Measurements from ENCODE around the gene PDE4B. TPM values are rescaled to one million over a fixed set of nuclear protein-coding genes. Genes with fewer than 3 reads are reported as not detected.

The PDE4B gene
- total RNA-seq, 1 experiment from 2014 or later, result 1.4 TPM

DNA sequence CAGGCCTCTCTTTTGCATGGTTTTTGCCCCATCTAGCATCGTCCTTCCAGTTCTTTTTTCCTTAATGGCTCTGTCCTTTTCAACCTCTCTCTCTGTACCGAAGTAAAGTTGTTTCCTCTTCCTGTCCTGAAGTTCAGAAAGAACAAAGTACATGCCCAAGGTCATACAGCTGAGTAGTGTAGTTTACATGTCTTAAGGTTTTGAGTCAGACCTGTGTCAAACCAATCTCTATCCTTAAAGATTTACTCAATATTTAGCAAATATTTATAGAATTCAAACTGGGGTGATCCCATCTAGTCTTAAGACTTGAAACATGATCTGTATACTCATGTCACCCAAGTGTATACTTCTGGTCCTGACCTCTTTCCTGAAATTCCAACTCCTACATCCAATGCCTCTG, 622.6 kb downstream of the PDE4B start:
- no peak overlapping the region for H3K27ac ChIP-seq (ENCODE audit: low read length)
- ChIA-PET POLR2A (ENCODE audit: unreplicated experiment) (no interaction called here), CTCF (interaction anchor here (1.1 kb wide), 1 partner anchor 21 kb away, joined by 8 read pairs; no protein-coding TSS in a partner anchor)
- no peak overlapping the region for H3K4me2 ChIP-seq (ENCODE audit: low read length)
- TF ChIP-seq, protein P1, sequence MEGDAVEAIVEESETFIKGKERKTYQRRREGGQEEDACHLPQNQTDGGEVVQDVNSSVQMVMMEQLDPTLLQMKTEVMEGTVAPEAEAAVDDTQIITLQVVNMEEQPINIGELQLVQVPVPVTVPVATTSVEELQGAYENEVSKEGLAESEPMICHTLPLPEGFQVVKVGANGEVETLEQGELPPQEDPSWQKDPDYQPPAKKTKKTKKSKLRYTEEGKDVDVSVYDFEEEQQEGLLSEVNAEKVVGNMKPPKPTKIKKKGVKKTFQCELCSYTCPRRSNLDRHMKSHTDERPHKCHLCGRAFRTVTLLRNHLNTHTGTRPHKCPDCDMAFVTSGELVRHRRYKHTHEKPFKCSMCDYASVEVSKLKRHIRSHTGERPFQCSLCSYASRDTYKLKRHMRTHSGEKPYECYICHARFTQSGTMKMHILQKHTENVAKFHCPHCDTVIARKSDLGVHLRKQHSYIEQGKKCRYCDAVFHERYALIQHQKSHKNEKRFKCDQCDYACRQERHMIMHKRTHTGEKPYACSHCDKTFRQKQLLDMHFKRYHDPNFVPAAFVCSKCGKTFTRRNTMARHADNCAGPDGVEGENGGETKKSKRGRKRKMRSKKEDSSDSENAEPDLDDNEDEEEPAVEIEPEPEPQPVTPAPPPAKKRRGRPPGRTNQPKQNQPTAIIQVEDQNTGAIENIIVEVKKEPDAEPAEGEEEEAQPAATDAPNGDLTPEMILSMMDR (conservative IDR thresholded peaks at IDR 0.05; ENCODE audit: low read depth, low read length), result no peak
- TF ChIP-seq EZH2phosphoT487 (IDR thresholded peaks at IDR 0.05; ENCODE audit: borderline replicate concordance, low read length), result no peak
- no peak for TF ChIP-seq EZH2 (IDR thresholded peaks at IDR 0.05; ENCODE audit: low read length, unreplicated experiment)
- ATAC-seq (no peak), DNase-seq (no peak)
- no TSS peak for BruUV-seq (replicated peaks)
- no peaks in the 10 kb centered on the region for H3F3A ChIP-seq (ENCODE audit: low read length, unreplicated experiment)
- H3K4me1 ChIP-seq (ENCODE audit: insufficient read depth, low read length), result no peaks in the 10 kb centered on the region
- no peaks in the 10 kb centered on the region for H3K9me3 ChIP-seq (ENCODE audit: low read length)
- H3K9ac ChIP-seq (ENCODE audit: low read length), result no peak overlapping the region
- no peaks in the 10 kb centered on the region for H3K27me3 ChIP-seq (ENCODE audit: low read length)
- H2AFZ ChIP-seq (ENCODE audit: low read length), result no peak overlapping the region
- no peak overlapping the region for H3K4me3 ChIP-seq (ENCODE audit: low read length)
- no peaks in the 10 kb centered on the region for H4K20me1 ChIP-seq (ENCODE audit: low read length)
- intact Hi-C loops (cut with micrococcal nuclease), result no loop called here
- no peaks in the 10 kb centered on the region for H3K36me3 ChIP-seq (ENCODE audit: low read depth, low read length)
- no peaks in the 10 kb centered on the region for H3K79me2 ChIP-seq (ENCODE audit: low read length)
- H3K9me2 ChIP-seq (replicated peaks; ENCODE audit: low read length), result no peaks in the 10 kb centered on the region

DNA sequence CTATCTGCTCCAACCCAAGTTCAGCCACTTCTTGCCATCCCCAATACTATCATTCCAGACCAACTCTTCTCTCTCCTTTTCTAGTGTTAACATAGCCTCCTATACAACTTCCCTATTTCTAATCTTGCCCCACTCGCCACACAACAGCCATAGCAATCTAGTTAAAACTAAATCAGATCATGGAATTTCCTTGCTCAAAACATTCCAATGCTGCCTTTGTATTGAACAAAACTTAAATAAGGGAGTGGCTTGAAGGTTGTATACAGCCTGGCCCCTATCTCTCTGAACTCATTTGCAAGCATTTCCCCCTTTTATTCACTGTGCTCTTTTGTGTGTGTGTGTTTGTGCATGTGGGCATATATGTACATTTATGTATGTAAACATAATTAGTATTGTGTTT, 623.2 kb downstream of the PDE4B start:
- ChIA-PET CTCF (no interaction called here), POLR2A (ENCODE audit: unreplicated experiment) (no interaction called here)
- Histone ChIP-seq H3K27me3 (ENCODE audit: low read length) (no peaks in the 10 kb centered on the region), H3K9me2 (replicated peaks; ENCODE audit: low read length) (no peaks in the 10 kb centered on the region), H3F3A (ENCODE audit: low read length, unreplicated experiment) (no peaks in the 10 kb centered on the region), H3K27ac (ENCODE audit: low read length) (no peak overlapping the region), H3K9me3 (ENCODE audit: low read length) (no peaks in the 10 kb centered on the region), H2AFZ (ENCODE audit: low read length) (no peak overlapping the region), H4K20me1 (ENCODE audit: low read length) (no peaks in the 10 kb centered on the region), H3K79me2 (ENCODE audit: low read length) (no peaks in the 10 kb centered on the region), H3K9ac (ENCODE audit: low read length) (no peak overlapping the region), H3K36me3 (ENCODE audit: low read depth, low read length) (no peaks in the 10 kb centered on the region), H3K4me3 (ENCODE audit: low read length) (no peak overlapping the region), H3K4me1 (ENCODE audit: insufficient read depth, low read length) (no peaks in the 10 kb centered on the region), H3K4me2 (ENCODE audit: low read length) (no peak overlapping the region)
- DNase-seq (no peak), ATAC-seq (no peak)
- intact Hi-C loops (cut with micrococcal nuclease), result no loop called here
- no TSS peak for BruUV-seq (replicated peaks)
- TF ChIP-seq, protein P1 (conservative IDR thresholded peaks at IDR 0.05; ENCODE audit: low read depth, low read length), result no peak
- TF ChIP-seq EZH2phosphoT487 (IDR thresholded peaks at IDR 0.05; ENCODE audit: borderline replicate concordance, low read length), result no peak
- TF ChIP-seq EZH2 (IDR thresholded peaks at IDR 0.05; ENCODE audit: low read length, unreplicated experiment), result no peak

- TF ChIP-seq, protein P1 (conservative IDR thresholded peaks at IDR 0.05; ENCODE audit: low read depth, low read length), result no peak
- no peak for TF ChIP-seq EZH2phosphoT487 (IDR thresholded peaks at IDR 0.05; ENCODE audit: borderline replicate concordance, low read length)
- TF ChIP-seq EZH2 (IDR thresholded peaks at IDR 0.05; ENCODE audit: low read length, unreplicated experiment), result no peak
- Histone ChIP-seq H3K9ac (ENCODE audit: low read length) (no peak overlapping the region), H3K79me2 (ENCODE audit: low read length) (no peaks in the 10 kb centered on the region), H3K4me1 (ENCODE audit: insufficient read depth, low read length) (no peaks in the 10 kb centered on the region), H3K9me3 (ENCODE audit: low read length) (no peaks in the 10 kb centered on the region), H3K4me3 (ENCODE audit: low read length) (no peak overlapping the region), H3K9me2 (replicated peaks; ENCODE audit: low read length) (no peaks in the 10 kb centered on the region), H3K27me3 (ENCODE audit: low read length) (no peaks in the 10 kb centered on the region), H3K4me2 (ENCODE audit: low read length) (no peak overlapping the region), H2AFZ (ENCODE audit: low read length) (no peak overlapping the region), H3K36me3 (ENCODE audit: low read depth, low read length) (no peaks in the 10 kb centered on the region), H4K20me1 (ENCODE audit: low read length) (no peaks in the 10 kb centered on the region), H3K27ac (ENCODE audit: low read length) (no peak overlapping the region), H3F3A (ENCODE audit: low read length, unreplicated experiment) (no peaks in the 10 kb centered on the region)
- BruUV-seq (replicated peaks), result no TSS peak
- ChIA-PET POLR2A (ENCODE audit: unreplicated experiment) (no interaction called here), CTCF (no interaction called here)
- no peak for ATAC-seq
- DNase-seq, result no peak
- intact Hi-C loops (cut with micrococcal nuclease), result no loop called here
These were observed 623.6 kb downstream of the PDE4B start for GRCh38 chr1:66416295-66416694.

All from PC-3 (cell line).